ENCODE results near the gene ACSF3.

ACSF3 gene

DNA sequence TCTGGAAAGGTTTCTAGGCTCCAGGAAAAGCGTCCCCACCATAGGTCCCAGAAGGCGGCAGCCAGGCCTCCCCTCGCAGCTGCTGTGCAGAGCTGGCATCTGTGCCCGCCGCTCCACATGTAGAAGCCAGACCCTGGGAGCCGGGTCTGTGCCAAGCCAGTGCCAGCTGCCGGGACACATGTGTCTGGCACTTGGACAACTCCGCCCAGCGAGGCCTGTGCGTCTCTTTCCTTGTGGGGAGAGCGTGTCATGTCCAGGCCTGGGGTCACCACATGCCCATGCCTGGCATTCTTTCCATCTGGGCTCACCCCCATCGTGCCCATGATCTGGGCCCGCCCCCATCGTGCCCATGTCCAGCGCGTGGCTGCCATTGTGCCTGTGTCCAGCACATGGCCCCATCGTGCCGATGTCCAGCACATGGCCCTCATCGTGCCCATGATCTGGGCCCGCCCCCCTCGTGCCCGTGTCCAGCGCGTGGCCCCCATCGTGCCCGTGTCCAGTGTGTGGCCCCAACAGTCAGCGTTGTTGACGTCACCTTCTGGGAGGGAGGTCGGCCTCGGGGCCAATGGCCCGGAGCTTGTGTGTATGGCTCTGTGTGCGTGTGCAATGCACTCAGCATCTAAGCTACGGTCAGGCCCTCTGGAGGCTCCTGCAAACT lies 13.3 kb upstream of the ACSF3 start:
- TF ChIP-seq, protein P1, sequence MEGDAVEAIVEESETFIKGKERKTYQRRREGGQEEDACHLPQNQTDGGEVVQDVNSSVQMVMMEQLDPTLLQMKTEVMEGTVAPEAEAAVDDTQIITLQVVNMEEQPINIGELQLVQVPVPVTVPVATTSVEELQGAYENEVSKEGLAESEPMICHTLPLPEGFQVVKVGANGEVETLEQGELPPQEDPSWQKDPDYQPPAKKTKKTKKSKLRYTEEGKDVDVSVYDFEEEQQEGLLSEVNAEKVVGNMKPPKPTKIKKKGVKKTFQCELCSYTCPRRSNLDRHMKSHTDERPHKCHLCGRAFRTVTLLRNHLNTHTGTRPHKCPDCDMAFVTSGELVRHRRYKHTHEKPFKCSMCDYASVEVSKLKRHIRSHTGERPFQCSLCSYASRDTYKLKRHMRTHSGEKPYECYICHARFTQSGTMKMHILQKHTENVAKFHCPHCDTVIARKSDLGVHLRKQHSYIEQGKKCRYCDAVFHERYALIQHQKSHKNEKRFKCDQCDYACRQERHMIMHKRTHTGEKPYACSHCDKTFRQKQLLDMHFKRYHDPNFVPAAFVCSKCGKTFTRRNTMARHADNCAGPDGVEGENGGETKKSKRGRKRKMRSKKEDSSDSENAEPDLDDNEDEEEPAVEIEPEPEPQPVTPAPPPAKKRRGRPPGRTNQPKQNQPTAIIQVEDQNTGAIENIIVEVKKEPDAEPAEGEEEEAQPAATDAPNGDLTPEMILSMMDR (conservative IDR thresholded peaks at IDR 0.05; ENCODE audit: low read length): no peak
- H3K4me3 ChIP-seq (ENCODE audit: low read length): no peak overlapping the region
- DNase-seq (ENCODE audit: low read depth): no peak

DNA sequence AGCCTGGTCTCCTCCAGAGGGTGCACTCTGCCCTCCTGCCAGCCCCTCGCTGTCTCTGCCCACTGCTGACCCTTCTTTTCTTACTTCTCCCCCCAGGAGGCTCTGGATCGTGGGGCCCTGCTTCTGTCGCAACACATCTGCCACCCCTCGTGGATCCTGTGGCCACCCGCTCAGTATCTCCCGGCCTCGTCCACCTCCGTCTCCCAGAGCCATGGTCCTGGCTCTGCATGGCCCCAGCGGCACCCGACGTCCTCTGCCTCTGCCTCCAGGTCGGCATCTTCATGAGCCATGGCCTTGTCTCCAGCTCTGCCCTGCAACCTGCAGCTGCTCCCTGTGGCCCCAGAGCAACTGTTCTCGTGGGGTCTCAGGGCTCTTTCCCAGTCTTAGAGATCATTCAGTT lies 12.1 kb upstream of the ACSF3 start:
- no peak for DNase-seq (ENCODE audit: low read depth)
- TF ChIP-seq, protein P1 (conservative IDR thresholded peaks at IDR 0.05; ENCODE audit: low read length): no peak
- H3K4me3 ChIP-seq (ENCODE audit: low read length): no peak overlapping the region

DNA sequence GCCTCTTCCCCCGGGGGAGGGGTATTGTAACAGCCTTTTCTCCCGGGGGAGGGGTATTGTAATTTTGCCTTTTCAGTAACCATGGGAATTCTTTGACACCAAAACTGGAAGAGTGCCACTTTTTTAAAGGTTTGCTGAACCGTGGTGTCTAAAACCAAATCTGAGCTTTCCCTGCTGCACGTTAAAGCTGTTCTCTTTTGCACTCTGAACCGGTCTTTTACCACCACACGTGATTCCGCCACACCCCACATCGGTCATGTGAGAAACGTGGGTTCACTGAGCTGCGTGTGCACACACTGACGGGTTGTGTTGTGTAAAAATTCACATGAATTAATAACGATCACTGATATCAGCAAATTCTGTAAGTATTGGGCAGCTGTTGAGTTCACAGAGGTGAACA lies 9.2 kb upstream of the ACSF3 start:
- TF ChIP-seq, protein P1 (conservative IDR thresholded peaks at IDR 0.05; ENCODE audit: low read length): no peak
- H3K4me3 ChIP-seq (ENCODE audit: low read length): no peak overlapping the region
- no peak for DNase-seq (ENCODE audit: low read depth)

DNA sequence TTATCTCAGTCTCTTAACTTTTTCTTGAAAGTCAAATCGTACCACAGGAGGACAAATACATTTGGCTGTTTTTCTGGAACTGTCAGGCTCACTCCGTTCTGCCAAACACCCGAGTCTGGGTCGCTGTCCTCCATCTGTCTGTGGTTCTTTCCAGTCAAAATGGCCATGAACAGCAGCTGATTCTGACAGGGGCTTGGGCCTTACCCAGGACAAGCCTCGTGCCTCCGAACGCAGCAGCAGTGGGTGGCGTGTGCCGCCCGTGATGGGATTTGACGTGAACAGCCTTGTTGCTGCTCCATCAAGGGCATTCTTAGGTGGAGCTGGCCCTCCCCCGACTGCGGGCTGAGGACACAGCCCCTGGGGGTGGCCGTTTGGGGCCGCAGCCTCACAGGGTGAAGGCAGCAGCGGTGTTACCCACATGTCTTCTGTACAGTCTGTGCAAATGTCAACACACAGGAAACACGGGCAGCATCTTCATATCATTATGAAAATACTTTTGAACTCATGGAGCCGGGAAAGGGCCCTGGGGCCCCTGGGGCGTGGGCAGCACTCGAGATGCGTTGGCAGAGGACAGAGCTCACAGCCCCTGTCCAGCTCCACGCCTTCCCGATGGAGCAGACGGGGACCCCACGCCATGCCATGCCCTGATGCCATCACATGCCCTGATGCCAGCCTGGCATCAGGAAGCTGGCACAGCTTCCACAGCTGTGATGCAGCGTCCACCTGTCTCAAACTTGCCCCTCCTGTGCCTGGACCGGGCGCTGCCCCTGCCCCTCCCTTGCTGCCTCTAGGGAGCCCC lies 8.6 kb upstream of the ACSF3 start:
- TF ChIP-seq, protein P1 (conservative IDR thresholded peaks at IDR 0.05; ENCODE audit: low read length): no peak
- no peak for DNase-seq (ENCODE audit: low read depth)
- H3K4me3 ChIP-seq (ENCODE audit: low read length): no peak overlapping the region

GRCh38 chr16:89085755-89086154 lies 7.9 kb upstream of the ACSF3 start:
- TF ChIP-seq, protein P1 (conservative IDR thresholded peaks at IDR 0.05; ENCODE audit: low read length): no peak
- no peak for DNase-seq (ENCODE audit: low read depth)
- H3K4me3 ChIP-seq (ENCODE audit: low read length): no peak overlapping the region

DNA sequence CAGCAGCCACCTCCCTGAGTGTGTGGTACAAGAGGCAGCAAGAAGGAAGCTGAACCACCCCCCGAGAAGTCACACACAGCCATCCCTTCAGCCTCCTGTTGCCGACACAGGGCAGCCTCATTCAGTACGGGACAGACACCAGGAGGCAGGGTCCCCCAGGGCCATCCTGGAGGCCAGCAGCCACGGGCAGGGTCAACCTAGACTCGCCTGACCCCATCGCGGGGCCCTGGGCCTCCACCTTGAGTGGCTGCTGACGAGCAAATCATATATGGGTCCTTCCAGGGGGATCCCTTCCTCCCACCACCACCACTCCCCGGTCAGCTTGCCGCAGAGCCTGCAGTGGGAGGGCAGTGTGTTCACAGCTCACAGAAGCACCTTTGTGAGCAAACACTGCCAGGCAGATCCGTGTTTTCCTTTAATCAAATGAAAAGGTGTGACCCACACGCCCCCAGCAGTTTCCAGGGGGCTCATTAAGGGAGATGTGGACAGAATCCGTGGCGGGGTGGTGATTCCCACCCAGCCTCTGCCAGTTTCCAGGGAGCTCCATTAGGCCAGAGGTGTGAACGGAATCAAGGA lies 5.6 kb upstream of the ACSF3 start:
- H3K4me3 ChIP-seq (ENCODE audit: low read length): no peak overlapping the region
- TF ChIP-seq, protein P1 (conservative IDR thresholded peaks at IDR 0.05; ENCODE audit: low read length): no peak
- no peak for DNase-seq (ENCODE audit: low read depth)
